GM21423 (cell line): Measurements from ENCODE around the gene SEMA3A.

Experiments used
- ATAC-seq: cut with Tn5 transposase; IDR thresholded peaks from one replicate; pipeline ENCODE4 v1.9.1; 2021; ENCODE audit warnings: mild to moderate bottlenecking, moderate library complexity; ENCODE audit not compliant: unreplicated experiment

Gene SEMA3A

GRCh38 chr7:84025332-84025927 is 169.2 kb downstream of the SEMA3A start:
- ATAC-seq = no peak

GRCh38 chr7:84022684-84023308 is 171.8 kb downstream of the SEMA3A start:
- no peak for ATAC-seq

DNA sequence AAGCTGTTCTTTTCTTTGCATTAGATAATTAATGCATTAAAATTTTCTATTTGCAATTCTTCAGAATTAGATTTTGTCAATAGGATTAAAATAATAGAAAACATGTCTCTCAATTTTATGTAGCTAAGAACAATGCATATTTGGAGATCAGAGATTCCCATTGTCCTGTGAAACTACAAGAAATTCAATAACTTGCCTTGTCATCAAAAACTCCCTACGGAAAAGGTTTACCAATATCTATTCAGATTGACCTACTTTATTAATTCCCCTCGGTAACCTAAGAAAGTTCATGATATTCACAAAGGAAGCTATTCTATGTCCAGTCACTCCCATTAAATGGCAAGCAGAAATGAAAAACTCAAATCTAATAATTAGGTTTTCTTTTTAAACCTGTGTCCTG is 172.6 kb downstream of the SEMA3A start:
- ATAC-seq = no peak

DNA sequence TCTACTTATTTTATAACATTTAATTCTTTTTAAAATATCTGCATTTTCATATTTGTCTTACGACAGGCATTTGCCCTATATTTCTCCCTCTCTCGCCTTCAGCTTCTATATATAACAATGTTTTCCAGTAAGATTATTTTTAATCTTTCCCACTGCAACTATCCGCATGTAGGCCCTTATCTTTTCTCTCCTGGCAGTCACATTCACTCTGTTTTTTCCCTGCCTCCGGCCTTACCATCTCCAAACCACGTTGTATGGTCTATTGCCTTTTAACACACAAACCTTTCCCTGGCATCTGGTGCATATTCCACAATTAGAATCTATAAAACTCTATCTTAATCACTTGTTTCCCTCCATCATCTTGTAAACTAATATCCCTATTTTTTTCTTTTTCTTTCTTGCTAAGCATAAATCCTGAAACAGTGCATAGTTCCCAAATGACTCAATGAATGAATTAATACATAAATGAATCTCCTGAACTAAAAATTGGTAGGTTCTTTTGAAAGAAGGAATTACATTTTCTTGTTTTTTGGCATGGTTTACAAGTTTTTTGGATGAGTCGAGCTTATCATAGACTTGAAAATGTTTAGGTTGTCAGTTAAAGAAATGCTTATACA is 173.2 kb downstream of the SEMA3A start:
- ATAC-seq = no peak

- no peak for ATAC-seq
Observed at GRCh38 chr7:84017651-84018050, 176.9 kb downstream of the SEMA3A start.

DNA sequence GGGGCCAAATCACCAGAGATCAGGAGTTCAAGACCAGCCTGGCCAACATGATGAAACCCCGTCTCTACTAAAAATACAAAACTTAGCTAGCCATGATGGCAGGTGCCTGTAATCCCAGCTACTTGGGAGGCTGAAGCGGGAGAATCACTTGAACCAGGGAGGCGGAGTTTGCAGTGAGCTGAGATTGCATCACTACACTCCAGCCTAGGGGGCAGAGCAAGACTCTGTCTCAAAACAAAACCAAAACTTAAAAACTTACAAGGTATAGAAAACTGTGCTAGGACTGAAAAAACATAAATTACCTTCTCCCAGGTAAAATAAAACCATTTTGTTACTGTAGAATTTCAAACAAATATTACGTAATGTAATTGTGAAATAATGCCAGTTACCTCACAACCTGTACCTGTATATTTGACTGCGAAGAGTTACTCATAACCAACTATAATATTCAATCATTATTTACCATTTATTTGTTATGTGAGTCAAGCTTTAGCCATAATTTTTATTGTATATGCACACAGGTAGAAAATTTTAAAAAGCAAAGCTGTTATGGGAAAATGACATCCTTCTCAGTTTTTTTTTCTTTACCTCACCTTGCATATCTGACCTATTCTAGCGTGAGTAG is 180.9 kb downstream of the SEMA3A start:
- no peak for ATAC-seq

GRCh38 chr7:84009782-84010181 is 184.8 kb downstream of the SEMA3A start:
- no peak for ATAC-seq

- ATAC-seq = no peak
Observed at GRCh38 chr7:84009051-84009450, 185.5 kb downstream of the SEMA3A start.

DNA sequence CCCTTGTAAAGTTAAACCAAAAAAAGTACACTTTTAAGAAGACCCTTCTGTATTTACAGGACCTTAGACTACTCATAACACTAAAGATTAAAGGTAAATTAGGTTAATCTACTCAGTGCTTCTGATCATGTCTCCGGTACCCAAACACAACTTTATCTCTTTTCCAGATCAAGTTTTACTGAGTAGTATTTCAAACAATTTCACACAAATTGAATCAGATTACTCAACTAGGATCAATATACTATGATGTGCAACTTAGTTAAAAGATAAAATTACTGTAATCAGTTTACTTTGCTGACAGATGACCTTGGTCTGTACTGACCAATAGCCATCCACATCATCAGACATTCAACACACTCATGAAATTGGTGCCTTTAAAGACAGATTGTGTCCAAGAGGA is 191.4 kb downstream of the SEMA3A start:
- ATAC-seq = no peak

- no peak for ATAC-seq
Observed at GRCh38 chr7:84002348-84002747, 192.2 kb downstream of the SEMA3A start.

DNA sequence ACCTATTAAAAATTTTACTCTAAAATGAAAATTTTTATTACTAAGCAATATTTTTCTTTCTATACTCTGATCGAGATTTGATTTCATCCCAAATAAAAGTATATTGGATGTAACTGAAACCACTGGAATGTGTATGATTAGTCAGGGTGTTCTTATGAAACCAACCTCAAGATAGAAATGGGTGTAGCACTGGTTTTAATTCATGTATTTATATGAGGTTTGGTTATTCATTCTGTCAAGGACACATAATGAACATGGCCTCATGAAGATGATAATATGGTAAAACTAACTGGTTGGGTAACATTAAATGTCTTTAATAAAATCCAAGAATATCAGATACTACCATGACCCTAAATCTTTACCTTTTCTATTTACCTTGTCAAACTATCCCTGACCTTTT is 197.7 kb downstream of the SEMA3A start:
- ATAC-seq = no peak

DNA sequence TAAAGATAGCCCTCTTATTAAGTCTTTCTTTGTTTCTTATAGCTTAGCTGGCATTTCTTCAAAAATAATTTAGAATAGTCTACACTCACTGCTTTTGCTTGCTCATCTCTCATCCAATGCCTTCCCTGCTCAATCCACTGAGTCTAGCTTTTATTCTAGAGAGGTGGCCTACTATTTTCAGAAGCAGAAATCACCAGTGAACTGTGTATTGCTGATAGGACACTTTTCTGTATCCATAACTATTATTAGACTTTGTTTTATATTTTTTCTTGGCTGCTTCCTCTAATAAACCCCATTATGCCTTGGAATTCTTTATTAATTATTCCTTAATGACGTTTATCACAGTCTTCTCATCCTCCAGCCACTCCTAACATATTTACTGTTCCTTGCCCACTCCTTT is 206.8 kb downstream of the SEMA3A start:
- ATAC-seq = no peak

DNA sequence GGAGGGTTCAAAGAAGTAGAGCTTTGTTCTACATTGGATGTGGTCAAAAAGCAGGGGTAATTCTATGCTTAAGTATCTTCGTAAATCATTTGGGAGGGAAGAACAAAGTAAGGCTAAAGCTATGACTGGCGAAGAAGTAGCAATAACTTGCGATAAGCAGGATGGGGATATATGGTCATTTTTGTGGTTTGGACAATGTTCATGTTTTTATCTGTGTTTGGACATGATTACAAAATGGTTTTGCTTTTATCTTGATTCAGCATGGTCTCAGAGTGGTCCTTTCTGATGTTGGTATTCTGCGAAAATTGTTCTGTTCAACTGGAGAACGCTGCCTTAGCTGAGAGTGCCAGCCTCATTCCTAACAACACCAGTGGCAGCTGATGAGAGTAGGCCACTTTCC is 208.8 kb downstream of the SEMA3A start:
- no peak for ATAC-seq

DNA sequence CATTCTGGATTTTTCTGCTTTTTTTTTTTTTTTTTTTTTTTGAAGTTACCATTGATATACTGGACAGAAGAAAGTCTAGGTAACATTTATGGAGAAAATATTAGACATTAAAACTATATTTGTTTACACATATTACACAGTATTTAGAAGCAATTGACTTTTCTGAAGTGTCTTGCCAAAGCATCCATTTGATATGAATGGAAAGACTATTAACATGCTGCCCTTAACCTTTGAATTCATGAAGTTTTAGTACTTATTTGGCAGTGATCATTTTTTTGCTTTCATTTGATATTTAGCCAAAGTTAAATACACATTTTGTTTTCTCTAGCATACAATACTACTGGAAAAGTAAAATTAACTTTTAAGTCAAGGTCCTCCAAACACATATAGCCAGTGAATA is 210.0 kb downstream of the SEMA3A start:
- no peak for ATAC-seq

- no peak for ATAC-seq
Observed at GRCh38 chr7:83984076-83984475, 210.5 kb downstream of the SEMA3A start.

- ATAC-seq = no peak
Observed at GRCh38 chr7:83983606-83984005, 211.0 kb downstream of the SEMA3A start.

- ATAC-seq = peak; percentile 86
Observed at GRCh38 chr7:83976302-83976701, 218.3 kb downstream of the SEMA3A start.

GRCh38 chr7:83970081-83970480 is 224.5 kb downstream of the SEMA3A start:
- ATAC-seq = no peak

DNA sequence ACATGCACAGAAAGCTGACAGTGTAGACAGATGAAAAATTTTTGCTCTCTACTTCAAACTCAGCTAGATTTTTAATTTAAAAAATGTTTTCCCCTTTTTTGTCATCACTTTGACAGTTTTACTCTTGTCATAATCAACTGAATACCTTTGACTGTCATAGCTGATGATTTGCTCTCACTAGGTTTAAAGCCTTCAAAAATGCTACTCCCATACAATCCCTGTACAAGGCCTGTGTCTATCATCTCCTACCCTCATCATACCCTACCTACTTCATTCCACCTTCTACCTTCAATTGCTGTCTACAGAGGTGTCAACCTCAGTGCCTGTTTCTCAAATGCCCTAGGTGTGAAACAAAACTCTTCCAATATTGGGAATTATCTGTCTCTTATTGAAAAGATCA is 230.3 kb downstream of the SEMA3A start:
- no peak for ATAC-seq

DNA sequence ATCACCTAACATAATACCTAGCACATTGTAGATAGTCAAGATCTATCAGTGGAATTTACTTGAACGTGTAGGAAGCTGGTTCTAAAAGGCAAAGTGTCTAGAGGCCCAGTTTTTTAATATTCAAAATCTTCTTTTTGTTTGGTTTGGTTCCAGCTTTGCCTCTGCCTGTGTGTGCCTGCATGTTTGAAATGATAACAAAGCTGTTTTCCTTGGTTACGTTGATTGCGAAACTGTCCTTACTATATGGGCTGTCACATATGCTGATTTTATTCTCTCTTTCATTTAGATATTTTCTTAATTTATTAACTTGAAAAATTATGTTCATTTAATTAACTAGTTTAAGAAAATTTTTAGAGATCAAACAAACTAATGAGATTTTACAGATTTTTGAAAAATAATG is 237.3 kb downstream of the SEMA3A start:
- ATAC-seq = no peak

DNA sequence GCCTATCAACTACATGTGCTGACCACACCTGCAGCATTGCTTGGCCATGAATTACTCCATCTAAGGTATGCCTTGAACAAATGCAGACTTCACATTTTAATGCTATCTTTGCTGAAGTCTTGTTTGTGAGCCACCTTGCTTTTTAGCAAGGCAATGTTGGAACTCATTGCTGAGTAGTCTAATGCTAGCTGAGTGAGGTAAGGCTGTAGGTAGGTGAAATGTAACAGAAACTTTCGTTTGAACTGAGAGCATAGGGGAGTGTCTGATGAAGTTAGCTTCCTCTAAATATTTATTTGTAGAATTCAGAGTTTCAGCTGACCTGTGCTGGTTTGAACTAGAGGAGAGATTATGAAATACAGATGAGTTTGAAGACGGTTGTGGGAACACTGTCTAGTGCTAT is 238.5 kb downstream of the SEMA3A start:
- ATAC-seq = no peak

GRCh38 chr7:83952236-83952635 is 242.4 kb downstream of the SEMA3A start:
- ATAC-seq = no peak
